GM12801 (cell line): Measurements from ENCODE around the gene ST6GALNAC4.

Experiments used
- CTCF ChIP-seq: IDR thresholded peaks from one replicate; pipeline ENCODE4 v1.5.1; 2011; ENCODE audit warnings: control low read depth; ENCODE audit not compliant: insufficient read length; ENCODE audit errors: extremely low read depth

Gene ST6GALNAC4

GRCh38 chr9:127916720-127917581, at the start of gene ST6GALNAC4:
Gene ST6GALNAC4, minus strand, starts transcription at chr9:127917041. Its CDS starts 622 bp downstream, at chr9:127916419.
- TF ChIP-seq CTCF = no peak

- TF ChIP-seq CTCF = no peak
These were observed 49.1 kb upstream of the ST6GALNAC4 start for GRCh38 chr9:127965953-127966352.

GRCh38 chr9:127963359-127964064, 46.7 kb upstream of the ST6GALNAC4 start:
- no peak for TF ChIP-seq CTCF

GRCh38 chr9:127963041-127963358, 46.2 kb upstream of the ST6GALNAC4 start:
- TF ChIP-seq CTCF = no peak

- no peak for TF ChIP-seq CTCF
These were observed 45.4 kb upstream of the ST6GALNAC4 start for GRCh38 chr9:127962278-127962677.

GRCh38 chr9:127961613-127962155, 44.8 kb upstream of the ST6GALNAC4 start:
- no peak for TF ChIP-seq CTCF

GRCh38 chr9:127961155-127961490, 44.3 kb upstream of the ST6GALNAC4 start:
- TF ChIP-seq CTCF = no peak
